ENCODE data around the gene CCNI2.
"Not testable (repeated sequence)": the region's sequence is repeated elsewhere in the genome, so short reads cannot be mapped to it uniquely, and the experiment has no call there.

The CCNI2 gene

GRCh38 chr5:132799392-132799791 is 52.2 kb downstream of the CCNI2 start:
- Histone ChIP-seq H3K4me2 (ENCODE audit: low read depth, low read length) (no peak overlapping the region), H3K9me2 (replicated peaks; ENCODE audit: insufficient read depth, low read length) (no peaks in the 10 kb centered on the region), H4K20me1 (ENCODE audit: insufficient read depth, low read length) (no peaks in the 10 kb centered on the region), H3K9ac (ENCODE audit: low read length) (no peak overlapping the region), H3K27ac (ENCODE audit: low read length) (no peak overlapping the region), H3K9me3 (replicated peaks; ENCODE audit: insufficient read depth, low read length) (no peaks in the 10 kb centered on the region), H3K36me3 (replicated peaks; ENCODE audit: insufficient read depth, low read length) (no peaks in the 10 kb centered on the region), H3K4me1 (ENCODE audit: low read length) (no peaks in the 10 kb centered on the region), H3K79me2 (ENCODE audit: low read length) (no peaks in the 10 kb centered on the region), H3K4me3 (ENCODE audit: low read length) (no peak overlapping the region), H2AFZ (ENCODE audit: low read length) (no peak overlapping the region), H3K27me3 (replicated peaks; ENCODE audit: insufficient read depth, low read length) (no peaks in the 10 kb centered on the region), H3F3A (ENCODE audit: insufficient read depth, low read length) (no peaks in the 10 kb centered on the region)
- no peak for DNase-seq
- no peak for TF ChIP-seq EZH2phosphoT487 (IDR thresholded peaks at IDR 0.05; ENCODE audit: low read length)
- TF ChIP-seq CTCF (IDR thresholded peaks at IDR 0.05; ENCODE audit: low read length): no peak
- no peak for TF ChIP-seq EZH2 (optimal IDR thresholded peaks at IDR 0.05; ENCODE audit: low read depth, low read length)

- no peaks in the 10 kb centered on the region for H3F3A ChIP-seq (ENCODE audit: insufficient read depth, low read length)
- H3K36me3 ChIP-seq (replicated peaks; ENCODE audit: insufficient read depth, low read length): no peaks in the 10 kb centered on the region
- no peak overlapping the region for H3K27ac ChIP-seq (ENCODE audit: low read length)
- H3K4me1 ChIP-seq (ENCODE audit: low read length): no peaks in the 10 kb centered on the region
- DNase-seq: no peak
- TF ChIP-seq EZH2 (optimal IDR thresholded peaks at IDR 0.05; ENCODE audit: low read depth, low read length) (no peak), CTCF (IDR thresholded peaks at IDR 0.05; ENCODE audit: low read length) (no peak), EZH2phosphoT487 (IDR thresholded peaks at IDR 0.05; ENCODE audit: low read length) (no peak)
- no peaks in the 10 kb centered on the region for H4K20me1 ChIP-seq (ENCODE audit: insufficient read depth, low read length)
- no peak overlapping the region for H3K4me2 ChIP-seq (ENCODE audit: low read depth, low read length)
- no peaks in the 10 kb centered on the region for H3K79me2 ChIP-seq (ENCODE audit: low read length)
- no peak overlapping the region for H3K9ac ChIP-seq (ENCODE audit: low read length)
- no peaks in the 10 kb centered on the region for H3K27me3 ChIP-seq (replicated peaks; ENCODE audit: insufficient read depth, low read length)
- H3K9me2 ChIP-seq (replicated peaks; ENCODE audit: insufficient read depth, low read length): no peaks in the 10 kb centered on the region
- H3K9me3 ChIP-seq (replicated peaks; ENCODE audit: insufficient read depth, low read length): no peaks in the 10 kb centered on the region
- no peak overlapping the region for H3K4me3 ChIP-seq (ENCODE audit: low read length)
- no peak overlapping the region for H2AFZ ChIP-seq (ENCODE audit: low read length)
Observed at GRCh38 chr5:132800545-132800944, 53.3 kb downstream of the CCNI2 start.

GRCh38 chr5:132802044-132802684 is 54.9 kb downstream of the CCNI2 start:
- TF ChIP-seq CTCF (IDR thresholded peaks at IDR 0.05; ENCODE audit: low read length) (no peak), EZH2 (optimal IDR thresholded peaks at IDR 0.05; ENCODE audit: low read depth, low read length) (no peak), EZH2phosphoT487 (IDR thresholded peaks at IDR 0.05; ENCODE audit: low read length) (no peak)

GRCh38 chr5:132802685-132803066 is 55.5 kb downstream of the CCNI2 start:
- not testable (repeated sequence) for H3K27me3 ChIP-seq (replicated peaks; ENCODE audit: insufficient read depth, low read length); H3K9ac ChIP-seq (ENCODE audit: low read length); DNase-seq; H2AFZ ChIP-seq (ENCODE audit: low read length); H3K9me3 ChIP-seq (replicated peaks; ENCODE audit: insufficient read depth, low read length); H3K9me2 ChIP-seq (replicated peaks; ENCODE audit: insufficient read depth, low read length); H3K4me3 ChIP-seq (ENCODE audit: low read length); H3K36me3 ChIP-seq (replicated peaks; ENCODE audit: insufficient read depth, low read length); H3K4me2 ChIP-seq (ENCODE audit: low read depth, low read length); H3F3A ChIP-seq (ENCODE audit: insufficient read depth, low read length); H3K4me1 ChIP-seq (ENCODE audit: low read length); H3K79me2 ChIP-seq (ENCODE audit: low read length); H3K27ac ChIP-seq (ENCODE audit: low read length); H4K20me1 ChIP-seq (ENCODE audit: insufficient read depth, low read length)

More at GRCh38 chr5:132802044-132802684, 54.9 kb downstream of the CCNI2 start:
- no peak overlapping the region for H3K27ac ChIP-seq (ENCODE audit: low read length)
- H3K4me2 ChIP-seq (ENCODE audit: low read depth, low read length): no peak overlapping the region
- no peaks in the 10 kb centered on the region for H3K9me2 ChIP-seq (replicated peaks; ENCODE audit: insufficient read depth, low read length)
- no peaks in the 10 kb centered on the region for H3K36me3 ChIP-seq (replicated peaks; ENCODE audit: insufficient read depth, low read length)
- H2AFZ ChIP-seq (ENCODE audit: low read length): no peak overlapping the region
- no peaks in the 10 kb centered on the region for H4K20me1 ChIP-seq (ENCODE audit: insufficient read depth, low read length)
- no peak overlapping the region for H3K4me3 ChIP-seq (ENCODE audit: low read length)
- H3K27me3 ChIP-seq (replicated peaks; ENCODE audit: insufficient read depth, low read length): no peaks in the 10 kb centered on the region
- no peaks in the 10 kb centered on the region for H3F3A ChIP-seq (ENCODE audit: insufficient read depth, low read length)
- H3K9ac ChIP-seq (ENCODE audit: low read length): no peak overlapping the region
- no peaks in the 10 kb centered on the region for H3K79me2 ChIP-seq (ENCODE audit: low read length)
- H3K4me1 ChIP-seq (ENCODE audit: low read length): no peaks in the 10 kb centered on the region
- DNase-seq: no peak
- no peaks in the 10 kb centered on the region for H3K9me3 ChIP-seq (replicated peaks; ENCODE audit: insufficient read depth, low read length)
